Left ventricle myocardium superior (tissue), 1 donor: ENCODE measurements around the gene UTP18. TPM values are rescaled to one million over a fixed set of nuclear protein-coding genes. Genes with fewer than 3 reads are reported as not detected.
"Not testable (repeated sequence)": the region's sequence is repeated elsewhere in the genome, so short reads cannot be mapped to it uniquely, and the experiment has no call there.

Experiments used
- ATAC-seq: fragments of 200-7000 bp; cut with Tn5 transposase; one replicate; pipeline ENCODE4 v1.9.1; 2020; ENCODE audit warnings: mild to moderate bottlenecking, moderate library complexity
- DNase-seq: peaks from one replicate; pipeline ENCODE4 v3.0.0-alpha.2; 2020
- intact Hi-C: fragments of 100-400 bp; cut with micrococcal nuclease; formaldehyde crosslinking; loops from one replicate; pipeline ENCODE4 v1.11.0; 2022
- total RNA-seq: library from RNA; stranded (reverse); fragmentation: NEBNext Ultra II Directional; extraction: Animal tissue kit (Norgen Biotek cat#: 25700); gene quantifications from one replicate; pipeline ENCODE4 v1.2.1, GENCODE V29; 2021
- donor health status: DM: no; HTN: yes; CAD: no; lungs with severe emphysema.

The UTP18 gene
- total RNA-seq, 1 donor from 2014 or later, result 7.3 TPM

DNA sequence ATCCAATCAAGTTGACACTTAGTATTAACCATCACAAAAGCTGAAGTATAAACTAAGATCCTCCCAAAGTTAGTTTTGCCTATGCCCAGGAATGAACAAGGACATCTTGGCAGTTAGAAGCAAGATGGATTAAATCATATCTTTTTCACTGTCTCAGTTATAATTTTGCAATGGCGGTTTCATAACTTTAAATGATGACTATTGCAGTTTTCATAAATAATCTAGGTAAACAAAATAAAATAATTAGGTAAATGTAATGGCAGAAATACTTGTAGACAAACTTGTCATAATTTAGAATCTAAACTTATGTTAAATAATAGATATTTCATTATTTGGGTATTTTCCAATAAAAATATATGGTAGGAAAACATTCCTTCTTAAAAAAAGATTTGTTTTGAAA lies 51.7 kb downstream of the UTP18 start:
- not testable (repeated sequence) for ATAC-seq

DNA sequence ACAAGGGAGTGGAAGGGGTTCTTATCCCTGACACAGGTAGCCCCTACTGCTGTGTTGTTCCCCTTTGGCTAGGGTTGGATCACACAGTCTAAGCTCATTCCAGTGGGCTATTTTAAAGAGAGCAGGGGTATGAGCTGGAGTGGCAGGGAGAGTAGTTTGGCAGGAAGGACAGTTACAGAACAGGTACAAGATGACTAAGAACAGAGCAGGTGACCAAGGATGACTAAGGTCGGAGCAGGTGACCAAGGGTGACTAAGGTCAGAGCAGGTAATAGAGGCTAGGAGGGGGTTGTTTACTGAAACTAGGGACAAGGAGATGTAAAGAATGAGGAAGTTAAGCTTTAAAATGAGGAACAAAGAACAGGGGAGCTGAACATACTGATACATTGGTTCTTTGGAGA lies 58.8 kb downstream of the UTP18 start:
- no peak for DNase-seq
- ATAC-seq, result no peak
- intact Hi-C loops, result no loop called here

More for the DNA sequence above, 51.7 kb downstream of the UTP18 start:
- intact Hi-C loops, DNase-seq: not testable (repeated sequence)

DNA sequence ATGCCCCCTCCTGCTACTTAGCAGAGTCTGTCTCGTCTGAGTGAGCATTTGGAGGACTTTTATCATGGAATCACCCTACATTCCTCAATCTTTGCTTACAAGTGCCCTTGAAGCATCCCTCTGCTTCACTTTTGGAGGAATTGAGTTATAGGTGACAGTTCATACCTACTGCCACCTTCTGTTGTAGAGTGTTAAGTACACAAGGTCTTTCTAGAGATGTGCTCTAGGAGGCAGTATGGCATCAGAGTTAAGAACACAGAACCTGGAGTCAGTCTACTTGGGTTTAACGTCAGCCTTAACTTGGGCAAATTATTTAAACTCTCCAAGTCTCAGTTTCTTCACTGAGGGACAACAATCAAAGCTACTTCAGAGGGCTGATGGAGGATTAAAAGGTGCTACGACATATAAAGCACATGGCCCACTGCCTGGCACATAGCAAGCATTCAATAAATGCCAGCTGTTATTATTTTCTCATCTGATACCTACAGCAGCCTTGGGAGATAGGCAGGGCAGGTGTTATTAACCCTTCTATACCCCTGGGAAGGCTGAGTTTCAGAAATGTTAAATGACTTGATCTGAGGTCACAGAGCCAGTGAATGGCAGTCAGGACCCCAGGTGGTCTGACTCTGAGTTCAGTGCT lies 62.2 kb downstream of the UTP18 start:
- ATAC-seq (no peak), DNase-seq (no peak)
- intact Hi-C loops, result no loop called here

DNA sequence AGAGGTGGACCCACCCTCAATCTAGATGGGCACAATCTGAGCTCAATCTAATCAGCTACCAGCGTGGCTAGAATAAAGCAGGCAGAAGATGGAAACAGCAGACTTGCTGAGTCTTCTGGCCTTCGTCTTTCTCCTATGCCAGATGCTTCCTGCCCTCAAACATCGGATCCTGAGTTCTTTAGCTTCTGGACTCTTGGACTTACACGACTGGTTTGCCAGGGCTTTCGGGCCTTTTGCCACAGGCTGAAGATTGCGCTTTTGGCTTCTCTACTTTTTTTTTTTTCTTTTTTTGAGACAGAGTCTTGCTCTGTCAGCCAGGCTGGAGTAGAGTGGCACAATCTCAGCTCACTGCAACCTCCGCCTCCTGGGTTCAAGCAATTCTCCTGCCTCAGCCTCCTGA lies 65.1 kb downstream of the UTP18 start:
- intact Hi-C loops, result no loop called here
- ATAC-seq (no peak), DNase-seq (no peak)

DNA sequence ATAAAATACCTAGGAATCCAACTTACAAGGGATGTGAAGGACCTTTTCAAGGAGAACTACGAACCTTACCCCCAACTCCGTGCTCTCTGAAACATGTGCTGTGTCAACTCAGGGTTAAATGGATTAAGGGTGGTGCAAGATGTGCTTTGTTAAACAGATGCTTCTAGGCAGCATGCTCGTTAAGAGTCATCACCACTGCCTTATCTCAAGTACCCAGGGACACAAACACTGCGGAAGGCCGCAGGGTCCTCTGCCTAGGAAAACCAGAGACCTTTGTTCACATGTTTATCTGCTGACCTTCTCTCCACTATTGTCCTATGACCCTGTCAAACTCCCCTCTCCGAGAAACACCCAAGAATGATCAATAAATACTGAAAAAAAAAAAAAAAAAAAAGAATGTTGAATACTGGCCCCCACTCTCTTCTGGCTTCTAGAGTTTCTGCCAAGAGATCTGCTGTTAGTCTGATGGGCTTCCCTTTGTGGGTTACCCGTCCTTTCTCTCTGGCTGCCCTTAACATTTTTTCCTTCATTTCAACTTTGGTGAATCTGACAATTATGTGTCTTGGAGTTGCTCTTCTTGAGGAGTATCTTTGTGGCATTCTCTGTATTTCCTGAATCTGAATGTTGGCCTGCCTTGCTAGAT lies 70.6 kb downstream of the UTP18 start:
- ATAC-seq, intact Hi-C loops, DNase-seq: not testable (repeated sequence)

DNA sequence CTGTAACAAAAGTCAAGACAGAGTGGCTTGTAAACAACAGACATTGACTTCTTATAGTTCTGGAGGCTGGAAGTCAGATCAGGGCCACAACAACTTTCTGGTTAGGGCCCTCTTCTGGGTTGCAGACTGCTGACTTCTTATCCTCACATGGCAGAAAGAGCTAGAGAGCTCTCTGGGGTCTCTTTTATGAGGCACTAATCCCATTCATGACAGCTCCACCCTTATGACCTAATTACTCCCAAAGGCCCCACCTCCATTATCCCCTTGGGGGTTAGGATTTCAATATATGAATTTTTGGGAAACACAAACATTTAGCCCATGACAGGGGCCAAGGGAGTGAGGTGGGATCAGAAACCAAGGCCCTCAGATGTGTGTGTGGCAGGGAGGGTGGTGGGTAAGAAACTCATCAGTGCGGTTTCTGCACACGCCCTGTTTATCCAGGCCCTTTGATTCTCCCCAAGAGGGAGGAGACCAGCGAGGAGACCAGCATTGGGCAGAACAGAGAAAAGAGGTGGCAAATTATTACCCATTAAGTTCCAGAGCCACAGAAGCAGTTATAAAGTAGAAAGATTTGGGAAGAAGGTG lies 74.8 kb downstream of the UTP18 start:
- intact Hi-C loops, result no loop called here
- ATAC-seq (no peak), DNase-seq (no peak)

DNA sequence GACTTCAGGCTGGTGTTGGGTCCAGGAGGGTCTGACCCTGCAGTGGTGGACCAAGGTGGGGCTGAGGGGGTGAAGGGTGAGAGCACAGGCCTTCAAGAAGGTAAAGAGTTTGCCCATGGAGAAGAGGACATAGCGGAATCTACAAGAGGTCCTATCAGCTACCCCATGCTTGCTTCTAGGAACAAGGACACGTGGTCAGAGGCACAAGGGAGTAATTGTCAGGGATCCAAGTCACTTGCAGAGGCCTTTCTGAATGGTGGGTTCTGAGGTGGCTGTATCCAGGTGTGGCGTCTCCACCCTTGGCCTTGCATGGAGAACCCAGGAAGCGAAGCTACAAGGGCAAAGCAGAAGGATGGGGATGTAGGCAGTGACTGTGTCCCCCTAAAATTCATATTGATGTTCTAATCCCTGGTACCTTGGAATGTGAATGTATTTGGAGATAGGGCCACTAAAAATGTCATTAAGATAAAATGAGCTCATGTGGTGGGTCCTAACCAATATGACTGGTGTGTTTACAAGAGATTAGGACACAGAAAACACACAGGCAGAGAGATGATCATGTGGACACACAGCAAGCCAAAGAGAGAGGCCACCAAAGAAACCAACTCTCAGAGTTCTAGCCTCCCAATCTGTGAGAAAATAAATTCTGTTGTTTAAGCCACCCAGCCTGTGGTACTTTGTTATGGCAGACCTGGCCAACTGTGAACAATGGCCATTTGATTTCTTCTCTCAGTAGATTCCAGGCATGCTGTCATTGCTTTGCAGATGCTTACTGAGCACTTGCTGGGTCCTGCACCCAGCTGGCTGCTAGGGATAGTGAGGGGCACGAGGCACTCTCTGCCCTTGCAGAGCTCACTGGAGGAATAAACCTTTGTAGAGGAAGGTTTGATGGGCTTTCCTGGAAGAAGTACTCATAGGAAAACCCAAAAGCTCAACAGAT lies 75.8 kb downstream of the UTP18 start:
- intact Hi-C loops, result no loop called here
- DNase-seq (no peak), ATAC-seq (no peak)

DNA sequence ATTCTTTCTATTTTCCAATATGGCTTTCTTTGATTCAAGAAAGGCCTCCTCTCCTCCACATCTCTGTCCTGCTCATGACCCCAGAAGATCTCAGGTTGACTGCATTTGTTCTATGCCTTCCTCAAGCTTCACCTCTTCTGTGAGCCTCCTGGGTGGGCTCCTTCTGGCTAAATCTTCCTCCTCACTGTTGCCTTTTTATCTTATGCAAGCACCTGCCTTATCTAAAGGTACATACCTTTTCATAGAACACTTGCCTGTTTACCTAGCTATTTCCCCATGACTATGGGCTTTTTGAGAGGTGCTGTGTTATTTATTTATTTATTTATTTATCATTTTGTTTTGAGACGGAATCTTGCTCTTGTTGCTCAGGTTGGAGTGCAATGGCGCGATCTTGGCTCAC lies 81.1 kb downstream of the UTP18 start:
- intact Hi-C loops, result no loop called here
- no peak for DNase-seq
- ATAC-seq, result no peak

DNA sequence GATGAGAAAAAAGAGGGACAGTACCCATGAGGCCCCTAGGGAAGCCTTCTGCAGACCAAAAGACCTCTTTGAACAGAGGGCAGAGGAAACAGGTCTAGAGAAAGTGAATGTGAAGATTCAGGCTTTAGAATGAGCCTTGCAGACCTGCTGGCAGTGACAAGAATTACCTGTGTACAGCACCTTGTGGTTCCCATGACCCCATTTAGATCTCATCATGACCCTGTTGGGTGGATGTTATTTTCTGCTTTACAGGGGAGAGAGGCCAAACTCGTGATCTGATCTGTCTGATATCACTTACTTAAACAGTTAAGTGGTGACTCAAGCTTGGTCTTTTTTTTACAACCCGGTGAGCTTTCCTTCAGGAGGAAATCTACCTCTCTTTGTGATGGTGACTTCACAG lies 81.9 kb downstream of the UTP18 start:
- DNase-seq (no peak), ATAC-seq (no peak)
- intact Hi-C loops, result no loop called here

DNA sequence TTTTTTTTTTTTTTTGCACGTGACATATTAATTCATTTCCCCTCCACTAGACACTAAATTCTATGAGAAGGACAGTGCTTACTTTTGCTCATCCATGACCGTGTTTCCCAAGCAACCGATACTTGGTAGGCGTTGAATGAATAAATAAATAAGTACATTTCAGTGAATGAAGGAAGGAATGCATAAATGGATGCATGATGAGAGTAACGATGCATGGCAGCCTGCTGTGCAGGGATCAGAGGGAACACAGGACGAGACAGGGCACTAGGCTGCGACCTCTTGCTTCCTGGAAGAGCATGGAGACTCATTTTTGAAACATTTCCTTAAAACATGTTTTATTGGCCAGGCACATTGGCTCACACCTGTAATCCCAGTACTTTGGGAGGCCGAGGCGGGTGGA lies 84.2 kb downstream of the UTP18 start:
- intact Hi-C loops, result no loop called here
- DNase-seq, result no peak
- no peak for ATAC-seq

DNA sequence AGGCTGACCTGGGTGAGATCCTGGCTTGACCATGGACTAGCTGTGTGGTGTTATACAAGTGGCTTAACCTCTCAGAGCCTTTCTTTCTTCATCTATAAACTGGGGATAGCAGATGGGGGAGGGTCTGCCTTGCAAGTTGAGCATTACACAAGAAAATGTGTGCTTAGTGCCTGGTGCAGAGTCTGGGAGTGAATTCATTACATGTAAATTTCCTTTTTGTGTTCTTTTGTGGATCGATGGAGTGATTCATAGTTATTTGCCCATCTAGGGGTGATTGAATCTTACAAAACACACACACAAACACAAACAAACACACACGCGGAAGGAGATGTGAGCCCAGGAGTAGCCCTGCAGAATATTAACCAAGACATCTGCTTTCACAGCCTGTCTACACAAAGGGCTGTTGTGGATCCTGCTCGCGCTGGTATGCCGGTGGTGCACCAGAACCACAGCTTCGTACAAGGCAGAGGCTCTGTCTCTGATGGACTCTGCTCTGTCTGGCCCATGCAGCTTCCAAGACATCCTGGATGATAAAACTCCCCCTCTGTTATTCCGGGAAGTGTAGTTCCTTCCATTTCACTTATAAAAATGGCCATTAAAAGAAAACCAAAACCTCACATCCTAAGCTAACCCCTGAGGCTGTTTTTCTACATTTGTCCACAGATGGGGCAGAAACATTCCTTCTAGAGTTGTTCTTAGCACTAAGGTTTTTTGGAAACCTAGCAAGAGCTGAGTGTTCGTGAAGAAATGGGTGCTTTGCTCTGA lies 86.1 kb downstream of the UTP18 start:
- no peak for ATAC-seq
- no peak for DNase-seq
- intact Hi-C loops, result no loop called here

Other genes starting within 250 kb of the UTP18 start
- 42.8 TPM for gene SPAG9, start 139.7 kb upstream of the UTP18 start, total RNA-seq
- gene NME1, start 107.0 kb upstream of the UTP18 start, total RNA-seq, result 20.3 TPM
- gene NME2, start 94.1 kb upstream of the UTP18 start, total RNA-seq, result 248 TPM
- 6.6 TPM for gene MBTD1, start 497 bp upstream of the UTP18 start, total RNA-seq